ENCODE results near the gene RNF115.
"Not testable (repeated sequence)": the region's sequence is repeated elsewhere in the genome, so short reads cannot be mapped to it uniquely, and the experiment has no call there.

DNA sequence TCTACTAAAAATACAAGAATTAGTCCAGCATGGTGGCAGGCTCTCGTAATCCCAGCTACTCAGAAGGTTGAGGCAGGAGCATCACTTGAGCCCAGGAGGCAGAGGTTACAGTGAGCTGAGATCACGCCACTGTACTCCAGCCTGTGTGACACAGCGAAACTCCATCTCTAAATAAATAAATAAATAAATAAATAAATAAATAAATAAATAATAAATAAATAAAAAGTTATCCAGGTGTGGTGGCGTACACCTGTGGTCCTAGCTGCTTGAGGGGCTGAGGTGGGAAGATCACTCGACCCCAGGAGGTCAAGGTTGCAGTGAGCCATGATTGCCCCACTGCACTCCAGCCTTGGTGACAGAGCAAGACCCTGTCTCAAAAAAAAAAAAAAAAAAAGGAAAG lies 105.4 kb downstream of the RNF115 start:
- TF ChIP-seq, protein P1, sequence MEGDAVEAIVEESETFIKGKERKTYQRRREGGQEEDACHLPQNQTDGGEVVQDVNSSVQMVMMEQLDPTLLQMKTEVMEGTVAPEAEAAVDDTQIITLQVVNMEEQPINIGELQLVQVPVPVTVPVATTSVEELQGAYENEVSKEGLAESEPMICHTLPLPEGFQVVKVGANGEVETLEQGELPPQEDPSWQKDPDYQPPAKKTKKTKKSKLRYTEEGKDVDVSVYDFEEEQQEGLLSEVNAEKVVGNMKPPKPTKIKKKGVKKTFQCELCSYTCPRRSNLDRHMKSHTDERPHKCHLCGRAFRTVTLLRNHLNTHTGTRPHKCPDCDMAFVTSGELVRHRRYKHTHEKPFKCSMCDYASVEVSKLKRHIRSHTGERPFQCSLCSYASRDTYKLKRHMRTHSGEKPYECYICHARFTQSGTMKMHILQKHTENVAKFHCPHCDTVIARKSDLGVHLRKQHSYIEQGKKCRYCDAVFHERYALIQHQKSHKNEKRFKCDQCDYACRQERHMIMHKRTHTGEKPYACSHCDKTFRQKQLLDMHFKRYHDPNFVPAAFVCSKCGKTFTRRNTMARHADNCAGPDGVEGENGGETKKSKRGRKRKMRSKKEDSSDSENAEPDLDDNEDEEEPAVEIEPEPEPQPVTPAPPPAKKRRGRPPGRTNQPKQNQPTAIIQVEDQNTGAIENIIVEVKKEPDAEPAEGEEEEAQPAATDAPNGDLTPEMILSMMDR (IDR thresholded peaks at IDR 0.05), result not testable (repeated sequence)
- TF ChIP-seq POLR2A (IDR thresholded peaks at IDR 0.05), result not testable (repeated sequence)

Measured in tibial nerve (tissue), 3 donors.